Measurements from ENCODE around the gene TMEM165.

Gene TMEM165

GRCh38 chr4:55407764-55408163 lies 12.0 kb downstream of the TMEM165 start:
- no peak for DNase-seq

GRCh38 chr4:55409468-55410171 lies 13.9 kb downstream of the TMEM165 start:
- DNase-seq = no peak

GRCh38 chr4:55410431-55410830 lies 14.7 kb downstream of the TMEM165 start:
- DNase-seq = no peak

GRCh38 chr4:55411621-55412020 lies 15.9 kb downstream of the TMEM165 start:
- DNase-seq = no peak

GRCh38 chr4:55416176-55416575 lies 20.4 kb downstream of the TMEM165 start:
- no peak for DNase-seq

- DNase-seq = no peak
These were observed 29.0 kb downstream of the TMEM165 start for GRCh38 chr4:55424791-55425190.

- no peak for DNase-seq
These were observed 36.1 kb downstream of the TMEM165 start for GRCh38 chr4:55431710-55432336.

GRCh38 chr4:55435141-55435841 lies 39.5 kb downstream of the TMEM165 start:
- DNase-seq = peak; percentile 19

GRCh38 chr4:55437356-55437796 lies 41.6 kb downstream of the TMEM165 start:
- DNase-seq = no peak

GRCh38 chr4:55437823-55438222 lies 42.1 kb downstream of the TMEM165 start:
- DNase-seq = no peak

GRCh38 chr4:55438314-55438713 lies 42.6 kb downstream of the TMEM165 start:
- DNase-seq = no peak

- no peak for DNase-seq
These were observed 43.3 kb downstream of the TMEM165 start for GRCh38 chr4:55439023-55439422.

GRCh38 chr4:55440786-55441185 lies 45.0 kb downstream of the TMEM165 start:
- no peak for DNase-seq

- no peak for DNase-seq
These were observed 46.8 kb downstream of the TMEM165 start for GRCh38 chr4:55442541-55442940.

GRCh38 chr4:55444827-55445226 lies 49.1 kb downstream of the TMEM165 start:
- DNase-seq = peak; percentile 16

GRCh38 chr4:55445921-55446577 lies 50.3 kb downstream of the TMEM165 start:
- no peak for DNase-seq

- no peak for DNase-seq
These were observed 50.8 kb downstream of the TMEM165 start for GRCh38 chr4:55446578-55446922.

- DNase-seq = no peak
These were observed 51.5 kb downstream of the TMEM165 start for GRCh38 chr4:55447108-55447708.

- DNase-seq = no peak
These were observed 52.1 kb downstream of the TMEM165 start for GRCh38 chr4:55447831-55448230.

GRCh38 chr4:55450566-55450965 lies 54.8 kb downstream of the TMEM165 start:
- no peak for DNase-seq

- no peak for DNase-seq
These were observed 62.4 kb downstream of the TMEM165 start for GRCh38 chr4:55458164-55458563.

GRCh38 chr4:55458611-55459010 lies 62.9 kb downstream of the TMEM165 start:
- DNase-seq = no peak

GRCh38 chr4:55466001-55466400 lies 70.2 kb downstream of the TMEM165 start:
- DNase-seq = no peak
